Measurements from ENCODE around the gene CERS5. TPM values are rescaled to one million over a fixed set of nuclear protein-coding genes. Genes with fewer than 3 reads are reported as not detected.
"Not testable (repeated sequence)": the region's sequence is repeated elsewhere in the genome, so short reads cannot be mapped to it uniquely, and the experiment has no call there.

The CERS5 gene
- total and polyA plus RNA-seq, 9 donors = 33.5 to 52.6 (median 42.0) TPM

DNA sequence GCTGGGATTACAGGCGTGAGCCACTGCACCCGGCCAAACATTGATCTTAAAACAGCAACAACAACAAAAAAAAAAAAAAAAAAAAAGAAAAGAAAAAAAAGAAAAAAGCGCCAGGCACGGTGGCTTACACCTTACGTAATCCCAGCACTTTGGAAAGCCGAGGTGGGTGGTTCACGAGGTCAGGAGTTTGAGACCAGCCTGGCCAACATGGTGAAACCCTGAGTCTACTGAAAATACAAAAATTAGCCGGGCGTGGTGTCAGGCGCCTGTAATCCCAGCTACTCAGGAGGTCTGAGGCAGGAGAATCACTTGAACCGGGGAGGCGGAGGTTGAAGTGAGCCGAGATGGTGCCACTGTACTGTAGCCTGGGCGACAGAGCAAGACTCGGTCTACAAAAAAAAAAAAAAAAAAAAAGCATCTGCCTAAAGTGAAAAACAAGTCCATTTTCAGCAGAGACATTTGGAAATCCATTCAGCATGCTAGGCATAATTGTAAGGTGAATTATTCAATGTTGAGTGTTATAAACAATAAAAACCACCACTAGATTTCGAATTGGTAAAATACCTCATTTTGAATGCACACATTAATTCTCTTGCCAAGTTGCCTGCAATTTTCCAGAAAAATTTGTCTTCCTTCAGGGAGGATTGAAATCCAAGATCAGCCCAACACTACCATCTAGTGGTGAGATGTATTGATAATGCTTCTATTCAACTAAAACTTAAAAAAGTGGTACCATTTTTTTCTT, 8.0 kb upstream of the CERS5 start:
- Histone ChIP-seq H3K27ac (ENCODE audit: low read length) (peak overlapping the region; percentile 67), H3K9me3 (replicated peaks; ENCODE audit: control insufficient read depth, low read depth, low read length) (peaks cover 1% of the 10 kb centered on the region), H3K36me3 (ENCODE audit: control insufficient read depth, insufficient read depth, low read length) (peaks cover 28% of the 10 kb centered on the region), H3K4me3 (ENCODE audit: low read length) (no peak overlapping the region), H3K4me1 (ENCODE audit: control insufficient read depth, insufficient read depth, low read length) (no peaks in the 10 kb centered on the region), H3K27me3 (ENCODE audit: control insufficient read depth, insufficient read depth, low read length) (no peaks in the 10 kb centered on the region)
- 56% methylated on average over 6 of the region's 16 CpGs for WGBS (ENCODE audit: insufficient coverage)
- peak; percentile 94 for DNase-seq

GRCh38 chr12:50166799-50167048, 445 bp downstream of the CERS5 start:
- Histone ChIP-seq H3K27me3 (ENCODE audit: control insufficient read depth, insufficient read depth, low read length) (no peaks in the 10 kb centered on the region), H3K4me1 (ENCODE audit: control insufficient read depth, insufficient read depth, low read length) (peaks cover 8% of the 10 kb centered on the region), H3K9me3 (replicated peaks; ENCODE audit: control insufficient read depth, low read depth, low read length) (peaks cover 7% of the 10 kb centered on the region), H3K36me3 (ENCODE audit: control insufficient read depth, insufficient read depth, low read length) (no peaks in the 10 kb centered on the region), H3K27ac (ENCODE audit: low read length) (peak overlapping the region; percentile 99), H3K4me3 (ENCODE audit: low read length) (peak overlapping the region; percentile 96)
- WGBS (ENCODE audit: insufficient coverage) = 0% methylated on average over 12 of the region's 12 CpGs
- DNase-seq = no peak

GRCh38 chr12:50164963-50165362, 2.2 kb downstream of the CERS5 start:
- peaks cover 4% of the 10 kb centered on the region for H3K9me3 ChIP-seq (replicated peaks; ENCODE audit: control insufficient read depth, low read depth, low read length)
- H3K27ac ChIP-seq (ENCODE audit: low read length) = no peak overlapping the region
- 91% methylated on average over 11 of the region's 20 CpGs for WGBS (ENCODE audit: insufficient coverage)
- no peak overlapping the region for H3K4me3 ChIP-seq (ENCODE audit: low read length)
- DNase-seq = no peak
- H3K36me3 ChIP-seq (ENCODE audit: control insufficient read depth, insufficient read depth, low read length) = no peaks in the 10 kb centered on the region
- H3K4me1 ChIP-seq (ENCODE audit: control insufficient read depth, insufficient read depth, low read length) = peaks cover 8% of the 10 kb centered on the region
- H3K27me3 ChIP-seq (ENCODE audit: control insufficient read depth, insufficient read depth, low read length) = no peaks in the 10 kb centered on the region

GRCh38 chr12:50162230-50162629, 4.9 kb downstream of the CERS5 start:
- H3K4me1 ChIP-seq (ENCODE audit: control insufficient read depth, insufficient read depth, low read length) = no peaks in the 10 kb centered on the region
- no peak overlapping the region for H3K4me3 ChIP-seq (ENCODE audit: low read length)
- H3K27me3 ChIP-seq (ENCODE audit: control insufficient read depth, insufficient read depth, low read length) = no peaks in the 10 kb centered on the region
- WGBS (ENCODE audit: insufficient coverage) = no CpG with 5 or more reads among the region's 2 CpGs
- no peaks in the 10 kb centered on the region for H3K9me3 ChIP-seq (replicated peaks; ENCODE audit: control insufficient read depth, low read depth, low read length)
- no peak overlapping the region for H3K27ac ChIP-seq (ENCODE audit: low read length)
- no peak for DNase-seq
- no peaks in the 10 kb centered on the region for H3K36me3 ChIP-seq (ENCODE audit: control insufficient read depth, insufficient read depth, low read length)

DNA sequence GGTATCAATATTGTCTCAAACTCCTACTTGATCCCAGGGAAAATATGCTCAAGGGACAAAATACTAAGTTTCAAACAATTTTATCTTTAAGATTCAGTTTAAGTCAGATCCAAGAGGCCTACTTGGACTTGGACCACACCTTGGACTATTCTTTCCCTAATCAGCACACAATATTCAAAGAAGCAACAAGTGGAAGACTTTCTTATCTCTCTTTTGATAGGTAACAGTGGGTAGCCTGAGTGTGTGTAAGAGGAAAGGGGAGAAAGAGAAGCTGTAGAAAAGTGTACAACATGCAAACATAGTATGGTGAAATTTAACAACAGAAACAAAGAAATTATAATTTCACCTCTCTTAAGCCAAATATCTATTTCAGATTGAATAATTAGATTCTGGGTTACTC, 6.5 kb downstream of the CERS5 start:
- no peaks in the 10 kb centered on the region for H3K4me1 ChIP-seq (ENCODE audit: control insufficient read depth, insufficient read depth, low read length)
- H3K27me3 ChIP-seq (ENCODE audit: control insufficient read depth, insufficient read depth, low read length) = no peaks in the 10 kb centered on the region
- no peak for DNase-seq
- H3K36me3 ChIP-seq (ENCODE audit: control insufficient read depth, insufficient read depth, low read length) = peaks cover 3% of the 10 kb centered on the region
- H3K4me3 ChIP-seq (ENCODE audit: low read length) = no peak overlapping the region
- H3K27ac ChIP-seq (ENCODE audit: low read length) = no peak overlapping the region
- H3K9me3 ChIP-seq (replicated peaks; ENCODE audit: control insufficient read depth, low read depth, low read length) = no peaks in the 10 kb centered on the region

DNA sequence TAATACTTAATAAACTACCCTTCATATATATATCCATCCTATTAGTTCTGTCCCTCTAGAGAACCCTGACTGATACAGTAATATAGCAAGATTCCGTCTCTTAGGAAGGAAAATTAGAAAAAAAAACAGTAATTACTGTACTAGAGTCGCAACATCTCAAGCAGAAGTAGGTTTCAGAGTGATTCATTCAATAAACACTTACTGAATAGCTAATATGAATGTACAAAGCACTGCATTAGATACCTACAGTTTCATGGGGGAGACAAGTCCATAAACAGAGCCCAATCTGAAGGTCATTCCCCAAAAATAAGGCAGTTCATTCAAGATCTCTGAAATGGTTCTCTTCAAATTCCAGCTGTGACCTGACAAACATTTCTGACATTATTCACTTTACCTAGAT, 9.9 kb downstream of the CERS5 start:
- peaks cover 5% of the 10 kb centered on the region for H3K36me3 ChIP-seq (ENCODE audit: control insufficient read depth, insufficient read depth, low read length)
- H3K27ac ChIP-seq (ENCODE audit: low read length) = no peak overlapping the region
- no CpG with 5 or more reads among the region's 2 CpGs for WGBS (ENCODE audit: insufficient coverage)
- no peak for DNase-seq
- no peaks in the 10 kb centered on the region for H3K27me3 ChIP-seq (ENCODE audit: control insufficient read depth, insufficient read depth, low read length)
- no peak overlapping the region for H3K4me3 ChIP-seq (ENCODE audit: low read length)
- no peaks in the 10 kb centered on the region for H3K4me1 ChIP-seq (ENCODE audit: control insufficient read depth, insufficient read depth, low read length)
- H3K9me3 ChIP-seq (replicated peaks; ENCODE audit: control insufficient read depth, low read depth, low read length) = no peaks in the 10 kb centered on the region

- H3K27me3 ChIP-seq (ENCODE audit: control insufficient read depth, insufficient read depth, low read length) = no peaks in the 10 kb centered on the region
- H3K9me3 ChIP-seq (replicated peaks; ENCODE audit: control insufficient read depth, low read depth, low read length) = no peaks in the 10 kb centered on the region
- peaks cover 5% of the 10 kb centered on the region for H3K36me3 ChIP-seq (ENCODE audit: control insufficient read depth, insufficient read depth, low read length)
- no peak for DNase-seq
- H3K27ac ChIP-seq (ENCODE audit: low read length) = no peak overlapping the region
- no peak overlapping the region for H3K4me3 ChIP-seq (ENCODE audit: low read length)
- H3K4me1 ChIP-seq (ENCODE audit: control insufficient read depth, insufficient read depth, low read length) = no peaks in the 10 kb centered on the region
Measured at GRCh38 chr12:50156641-50157040, 10.5 kb downstream of the CERS5 start.

- H3K9me3 ChIP-seq (replicated peaks; ENCODE audit: control insufficient read depth, low read depth, low read length); H3K4me3 ChIP-seq (ENCODE audit: low read length); H3K27me3 ChIP-seq (ENCODE audit: control insufficient read depth, insufficient read depth, low read length); H3K4me1 ChIP-seq (ENCODE audit: control insufficient read depth, insufficient read depth, low read length); DNase-seq; H3K36me3 ChIP-seq (ENCODE audit: control insufficient read depth, insufficient read depth, low read length); H3K27ac ChIP-seq (ENCODE audit: low read length): not testable (repeated sequence)
- WGBS (ENCODE audit: insufficient coverage) = no CpG with 5 or more reads among the region's 5 CpGs
Measured at GRCh38 chr12:50154947-50155346, 12.2 kb downstream of the CERS5 start.

GRCh38 chr12:50151047-50151687, 16.0 kb downstream of the CERS5 start:
- no peak for DNase-seq
- Histone ChIP-seq H3K36me3 (ENCODE audit: control insufficient read depth, insufficient read depth, low read length) (peaks cover 2% of the 10 kb centered on the region), H3K9me3 (replicated peaks; ENCODE audit: control insufficient read depth, low read depth, low read length) (no peaks in the 10 kb centered on the region), H3K27me3 (ENCODE audit: control insufficient read depth, insufficient read depth, low read length) (no peaks in the 10 kb centered on the region), H3K4me1 (ENCODE audit: control insufficient read depth, insufficient read depth, low read length) (no peaks in the 10 kb centered on the region), H3K27ac (ENCODE audit: low read length) (no peak overlapping the region), H3K4me3 (ENCODE audit: low read length) (no peak overlapping the region)
- WGBS (ENCODE audit: insufficient coverage) = 53% methylated on average over 1 of the region's 1 CpG

DNA sequence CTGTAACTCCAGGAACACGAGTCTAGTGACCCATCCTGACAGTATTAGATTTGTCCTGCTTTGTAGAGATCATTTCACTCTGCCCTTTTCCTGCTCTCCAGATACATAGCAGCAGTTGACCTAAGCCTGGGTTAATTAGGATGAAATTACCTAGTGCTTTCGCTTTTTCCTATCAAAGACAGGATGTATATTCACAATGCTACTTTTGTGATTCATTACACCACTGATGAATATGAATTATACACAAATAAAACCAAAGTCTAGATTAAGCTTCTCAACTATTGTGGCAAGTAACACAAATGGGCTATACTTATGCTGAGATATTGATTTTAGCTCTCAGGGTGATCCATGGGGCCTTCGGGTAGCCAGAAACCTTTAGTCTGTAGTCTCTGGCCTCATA, 17.9 kb downstream of the CERS5 start:
- H3K27me3 ChIP-seq (ENCODE audit: control insufficient read depth, insufficient read depth, low read length) = no peaks in the 10 kb centered on the region
- no CpG with 5 or more reads among the region's 3 CpGs for WGBS (ENCODE audit: insufficient coverage)
- no peak for DNase-seq

DNA sequence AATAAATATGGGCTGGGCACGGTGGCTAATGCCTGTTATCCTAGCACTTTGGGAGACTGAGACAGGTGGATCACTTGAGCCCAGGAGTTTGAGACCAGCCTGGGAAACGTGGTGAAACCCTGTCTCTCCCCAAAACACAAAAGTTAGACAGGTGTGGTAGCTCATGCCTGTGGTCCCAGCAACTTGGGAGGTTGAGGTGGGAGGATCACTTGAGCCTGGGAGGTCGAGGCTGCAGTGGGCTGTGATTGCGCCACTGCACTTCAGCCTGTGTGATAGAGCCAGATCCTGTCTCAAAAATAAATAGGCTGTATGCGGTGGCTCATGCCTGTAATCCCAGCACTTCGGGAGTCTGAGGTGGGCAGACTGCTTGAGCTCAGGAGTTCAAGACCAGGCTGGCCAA, 19.2 kb downstream of the CERS5 start:
- not testable (repeated sequence) for H3K27me3 ChIP-seq (ENCODE audit: control insufficient read depth, insufficient read depth, low read length); H3K4me3 ChIP-seq (ENCODE audit: low read length); DNase-seq; H3K4me1 ChIP-seq (ENCODE audit: control insufficient read depth, insufficient read depth, low read length); H3K27ac ChIP-seq (ENCODE audit: low read length); H3K9me3 ChIP-seq (replicated peaks; ENCODE audit: control insufficient read depth, low read depth, low read length); H3K36me3 ChIP-seq (ENCODE audit: control insufficient read depth, insufficient read depth, low read length)
- WGBS (ENCODE audit: insufficient coverage) = 97% methylated on average over 4 of the region's 6 CpGs

More for the DNA sequence above, 17.9 kb downstream of the CERS5 start:
- H3K27ac ChIP-seq (ENCODE audit: low read length) = no peak overlapping the region
- no peaks in the 10 kb centered on the region for H3K9me3 ChIP-seq (replicated peaks; ENCODE audit: control insufficient read depth, low read depth, low read length)
- H3K4me1 ChIP-seq (ENCODE audit: control insufficient read depth, insufficient read depth, low read length) = no peaks in the 10 kb centered on the region
- H3K4me3 ChIP-seq (ENCODE audit: low read length) = no peak overlapping the region
- peaks cover 2% of the 10 kb centered on the region for H3K36me3 ChIP-seq (ENCODE audit: control insufficient read depth, insufficient read depth, low read length)

Measured in muscle of leg (tissue), 11 donors.